ENCODE measurements around the gene SDK2.

GRCh38 chr17:73431401-73432205 lies 212.6 kb downstream of the SDK2 start:
- TF ChIP-seq POLR2A (IDR thresholded peaks at IDR 0.05) (no peak), CTCF (IDR thresholded peaks at IDR 0.05) (no peak)
